GM12878 (cell line): Measurements from ENCODE around the gene CCL4. TPM values are rescaled to one million over a fixed set of nuclear protein-coding genes. Genes with fewer than 3 reads are reported as not detected.

Experiments
- ATAC-seq: fragments of 200-7000 bp; cut with Tn5 transposase; 3 replicates; pipeline ENCODE4 v1.9.1; 2020; ENCODE audit warnings: mild to moderate bottlenecking, moderate library complexity
- BruUV-seq: library from RNA; stranded (reverse); fragments of 400-500 nt; replicated peaks from 2 replicates; lab custom pipeline; 2021; lab: Mats Ljungman, UMichigan
- CTCF ChIA-PET: fragments of 300-600 bp; sonication (Branson Sonifier 250); formaldehyde crosslinking; extraction: SDS; loops from one replicate; lab custom pipeline; 2021; ENCODE audit warnings: inconsistent platforms; lab: Yijun Ruan, JAX
- POLR2A ChIA-PET: fragments of 350-600 bp; formaldehyde crosslinking; extraction: SDS; loops from one replicate; lab custom pipeline; 2021; ENCODE audit warnings: inconsistent platforms; lab: Charles Lee
- RAD21 ChIA-PET: fragments of 300-600 bp; sonication (Branson Sonifier 250); formaldehyde crosslinking; loops from one replicate; lab custom pipeline; 2023; ENCODE audit warnings: antibody characterized with exemption; ENCODE audit not compliant: unreplicated experiment; lab: Charles Lee
- SMC1A ChIA-PET: fragments of 300-600 bp; sonication (Branson Sonifier 250); formaldehyde crosslinking; loops from one replicate; lab custom pipeline; 2023; ENCODE audit not compliant: unreplicated experiment, uncharacterized antibody; lab: Charles Lee
- DNase-seq: peaks from one replicate; pipeline ENCODE4 v3.0.0-alpha.2; 2011; ENCODE audit warnings: low read depth, low spot score
- FAIRE-seq: peaks from 3 replicates; lab custom pipeline; 2011; peaks lifted over from hg19 to GRCh38; lab: Jason Lieb, UNC
- H2AFZ ChIP-seq: 2 replicates; pipeline ENCODE4 v1.6.0; 2011; ENCODE audit warnings: low read depth, low read length, control low read depth; ENCODE audit not compliant: control insufficient read depth
- H3K27ac ChIP-seq: 2 replicates; pipeline ENCODE4 v1.5.1; 2011; ENCODE audit warnings: control low read depth; ENCODE audit not compliant: control insufficient read depth, insufficient read depth
- H3K27me3 ChIP-seq, 2 experiments: replicated peaks in 1 of 2; 2 replicates each; pipeline versions ENCODE4 v1.6.0 to v1.6.1; 2011; ENCODE audit warnings: low read length in 1 of 2; ENCODE audit not compliant: control insufficient read depth in 2 of 2, insufficient read depth in 2 of 2
- H3K36me3 ChIP-seq, 2 experiments: 2 replicates each; pipeline ENCODE4 v1.5.1; 2011; ENCODE audit warnings: low read length in 1 of 2; ENCODE audit not compliant: control insufficient read depth in 2 of 2, insufficient read depth in 2 of 2
- H3K4me1 ChIP-seq: 2 replicates; pipeline ENCODE4 v1.6.1; 2011; ENCODE audit warnings: mild to moderate bottlenecking, low read length, moderate library complexity, mixed read lengths; ENCODE audit not compliant: control insufficient read depth, insufficient read depth
- H3K4me2 ChIP-seq: 2 replicates; pipeline ENCODE4 v1.6.0; 2011; ENCODE audit warnings: control low read depth; ENCODE audit not compliant: control insufficient read depth, insufficient read depth
- H3K4me3 ChIP-seq: fragments of 200-600 bp; sonication (generic); 2 replicates; pipeline ENCODE4 v1.5.1; 2016
- H3K79me2 ChIP-seq: 2 replicates; pipeline ENCODE4 v1.6.0; 2011; ENCODE audit warnings: low read length; ENCODE audit not compliant: control insufficient read depth, insufficient read depth
- H3K9ac ChIP-seq: 2 replicates; pipeline ENCODE4 v1.8.0; 2011; ENCODE audit warnings: low read length, control low read depth, mixed read lengths; ENCODE audit not compliant: control insufficient read depth, insufficient read depth
- H3K9me3 ChIP-seq: replicated peaks from 3 replicates; pipeline ENCODE4 v1.5.1; 2011; ENCODE audit warnings: mild to moderate bottlenecking, low read length; ENCODE audit not compliant: control insufficient read depth, insufficient read depth
- H4K20me1 ChIP-seq: 2 replicates; pipeline ENCODE4 v1.6.0; 2011; ENCODE audit not compliant: control insufficient read depth, insufficient read depth
- BHLHE40 ChIP-seq, 2 experiments: fragments of 450-650 bp in 1 of 2; IDR thresholded peaks; 2 replicates each; pipeline ENCODE4 v1.6.1; 2011 to 2017; ENCODE audit warnings: low read depth in 2 of 2, borderline replicate concordance in 1 of 2, improper control_type of control experiment in 1 of 2, low read length in 1 of 2, mild to moderate bottlenecking in 1 of 2
- CBX3 ChIP-seq: fragments of 200-600 bp; sonication (generic); IDR thresholded peaks from 2 replicates; pipeline ENCODE4 v1.6.1; 2016; ENCODE audit warnings: low read depth, borderline replicate concordance
- FOS ChIP-seq: IDR thresholded peaks from 3 replicates; pipeline ENCODE4 v1.6.1; 2011; ENCODE audit warnings: borderline replicate concordance; ENCODE audit not compliant: insufficient read length; ENCODE audit errors: extremely low read depth
- HDAC6 ChIP-seq: fragments of 200-600 bp; sonication (generic); IDR thresholded peaks from one replicate; pipeline ENCODE4 v1.8.0; 2017; ENCODE audit warnings: antibody characterized with exemption; ENCODE audit not compliant: unreplicated experiment
- IKZF2 ChIP-seq, 2 experiments: fragments of 450-650 bp; IDR thresholded peaks; 2 replicates each; pipeline ENCODE4 v1.6.1; 2017; ENCODE audit warnings: mild to moderate bottlenecking in 2 of 2, moderate library complexity in 2 of 2
- RUNX3 ChIP-seq: IDR thresholded peaks from 2 replicates; pipeline ENCODE4 v1.6.1; 2012; ENCODE audit warnings: low read length, inconsistent platforms
- WGBS: methylation state at CpG from one replicate; pipeline ENCODE4 v1.1.6; 2016; ENCODE audit warnings: low lambda C conversion rate; ENCODE audit not compliant: insufficient replicate concordance, insufficient coverage; ENCODE audit errors: missing lambda C conversion rate; 5-methylcytosine and 5-hydroxymethylcytosine counted together
- in situ Hi-C: fragments of 300-500 bp; cut with MboI; formaldehyde crosslinking; loops from 9 replicates; pipeline ENCODE4 v1.14.3; 2018; ENCODE audit warnings: mixed read lengths
- intact Hi-C: fragments of 100-400 bp; cut with micrococcal nuclease; formaldehyde crosslinking; loops from one replicate; pipeline ENCODE4 v1.14.2; 2022; ENCODE audit not compliant: unreplicated experiment
- polyA plus RNA-seq, 11 experiments: library from polyadenylated mRNA; depleted of rRNA in 4 of 11; unstranded in 6 of 11; stranded (reverse) in 5 of 11; fragments of >200 nt; fragmentation: Nextera tagmentation in 4 of 11; fragmentation: Illumina TruSeq in 1 of 11; extraction: Ambion mirVana in 4 of 11; extraction: Trizol in 1 of 11; gene quantifications; 1 replicate in 1 of 11; 2 replicates in 10 of 11; pipeline versions ENCODE4 v1.2.1 to v1.2.3, GENCODE V29; 2011 to 2016; ENCODE audit warnings: inconsistent platforms in 2 of 11, missing spikeins in 2 of 11, low read depth in 1 of 11
- total RNA-seq, 4 experiments: library from RNA; depleted of rRNA in 3 of 4; stranded (reverse); fragments of >200 nt in 3 of 4; fragmentation: Illumina TruSeq in 1 of 4; extraction: Trizol in 1 of 4; gene quantifications; 2 replicates each; pipeline versions ENCODE4 v1.2.1 to v1.2.3, GENCODE V29; 2013 to 2021

Gene CCL4
- total and polyA plus RNA-seq, 10 of the 15 experiments (the other 5 are each of a cell fraction or from before 2014, with no cell fraction given): 18.7 to 741 (median 79.4) TPM

GRCh38 chr17:36069136-36069535, 34.5 kb upstream of the CCL4 start:
- Histone ChIP-seq H3K36me3 (no peaks in the 10 kb centered on the region), H3K4me3 (no peak overlapping the region), H3K4me2 (no peak overlapping the region), H2AFZ (no peak overlapping the region), H3K79me2 (no peaks in the 10 kb centered on the region), H3K9me3 (no peaks in the 10 kb centered on the region; the same call in 2 of the 3 replicates), H3K27ac (no peak overlapping the region), H3K4me1 (peaks cover 10% of the 10 kb centered on the region), H4K20me1 (no peaks in the 10 kb centered on the region), H3K27me3 (0 out of 4 replicates have a peak, but pooled peaks cover 0 to 2% of the 10 kb centered on the region in 2 experiments), H3K9ac (no peak overlapping the region)
- ChIA-PET SMC1A (interaction anchor here (0.9 to 15.8 kb wide), 9 partner anchors 10 to 93 kb away, joined by 3 to 341 read pairs (median 4); partner anchors contain the start of genes CCL16, CCL3 and CCL4), CTCF (interaction anchor here (1.1 to 14.1 kb wide), 7 partner anchors 13 to 93 kb away, joined by 4 to 392 read pairs (median 5); partner anchors contain the start of gene CCL16), RAD21 (interaction anchor here (1.0 to 2.3 kb wide), 5 partner anchors 21 to 100 kb away, joined by 4 to 9 read pairs (median 6); partner anchors contain the start of gene CCL3), POLR2A (no interaction called here)
- FAIRE-seq (no peak), DNase-seq (no peak), ATAC-seq (no peak)
- no peak for TF ChIP-seq CBX3
- in situ Hi-C loops (no loop called here), intact Hi-C loops (no loop called here)
- BruUV-seq: no TSS peak

- ChIA-PET SMC1A (interaction anchor here (0.8 to 15.8 kb wide), 8 partner anchors 21 to 122 kb away, joined by 3 to 341 read pairs (median 4); partner anchors contain the start of genes CCL16 and CCL4), RAD21 (interaction anchor here (0.6 to 6.0 kb wide), 7 partner anchors 18 to 101 kb away, joined by 3 to 98 read pairs (median 26); partner anchors contain the start of gene CCL3), CTCF (interaction anchor here (1.0 to 14.1 kb wide), 5 partner anchors 11 to 220 kb away, joined by 3 to 392 read pairs (median 61); partner anchors contain the start of genes CCL16 and CCL3), POLR2A (interaction anchor here (0.7 to 1.1 kb wide), 2 partner anchors 38 to 96 kb away, joined by 3 read pairs; no protein-coding TSS in a partner anchor)
- DNase-seq (no peak), ATAC-seq (no peak), FAIRE-seq (no peak)
- intact Hi-C loops (no loop called here), in situ Hi-C loops (loop anchor here (5.0 kb wide), 1 partner anchor 98 kb away; no protein-coding TSS in a partner anchor)
- Histone ChIP-seq H3K36me3 (no peaks in the 10 kb centered on the region), H3K4me3 (no peak overlapping the region), H2AFZ (no peak overlapping the region; the same call in 1 of the 2 replicates), H3K9ac (no peak overlapping the region), H3K79me2 (no peaks in the 10 kb centered on the region), H3K4me2 (no peak overlapping the region), H4K20me1 (no peaks in the 10 kb centered on the region), H3K27me3 (0 out of 4 replicates have a peak, but pooled peaks cover 0 to 2% of the 10 kb centered on the region in 2 experiments), H3K4me1 (peaks cover 11% of the 10 kb centered on the region), H3K9me3 (no peaks in the 10 kb centered on the region; the same call in 2 of the 3 replicates), H3K27ac (no peak overlapping the region)
- no TSS peak for BruUV-seq
- WGBS: 26% methylated on average over 3 of the region's 3 CpGs
- TF ChIP-seq BHLHE40 (IDR thresholded peaks at IDR 0.05; ENCODE audit: borderline replicate concordance in 1 of 2, low read depth in 2 of 2, low read length in 1 of 2) (no peak), IKZF2 (IDR thresholded peaks at IDR 0.05) (no peak), RUNX3 (no peak), HDAC6 (no peak), FOS (no peak)
Measured at GRCh38 chr17:36070427-36070826, 33.2 kb upstream of the CCL4 start.
